Measurements from ENCODE around the gene TSACC. TPM values are rescaled to one million over a fixed set of nuclear protein-coding genes. Genes with fewer than 3 reads are reported as not detected.

Gene TSACC
- total and polyA plus RNA-seq, 10 of the 15 experiments (the other 5 are each of a cell fraction or from before 2014, with no cell fraction given): 0.25 to 2.8 (median 0.92) TPM; not detected in 4

- ATAC-seq (no peak), FAIRE-seq (no peak), DNase-seq (ENCODE audit: low read depth, low spot score) (no peak)
- ChIA-PET CTCF (interaction anchor here (0.8 to 3.2 kb wide), 4 partner anchors 10 to 283 kb away, joined by 3 to 19 read pairs (median 4); no protein-coding TSS in a partner anchor), RAD21 (ENCODE audit: unreplicated experiment) (interaction anchor here (0.6 kb wide), 1 partner anchor 69 kb away, joined by 3 read pairs; no protein-coding TSS in a partner anchor), POLR2A (no interaction called here), SMC1A (ENCODE audit: uncharacterized antibody, unreplicated experiment) (interaction anchor here (1.1 to 1.2 kb wide), 2 partner anchors 9 to 10 kb away, joined by 3 to 4 read pairs; no protein-coding TSS in a partner anchor)
- no peaks in the 10 kb centered on the region for H4K20me1 ChIP-seq (ENCODE audit: control insufficient read depth, insufficient read depth)
- no TSS peak for BruUV-seq (replicated peaks)
- no peak overlapping the region for H3K4me2 ChIP-seq (ENCODE audit: control insufficient read depth, insufficient read depth)
- H3K36me3 ChIP-seq (ENCODE audit: control insufficient read depth in 2 of 2, insufficient read depth in 2 of 2, low read length in 1 of 2): no peaks in the 10 kb centered on the region
- in situ Hi-C loops (cut with MboI) (no loop called here), intact Hi-C loops (cut with micrococcal nuclease; ENCODE audit: unreplicated experiment) (no loop called here)
- H3K27ac ChIP-seq (ENCODE audit: control insufficient read depth, insufficient read depth): no peak overlapping the region
- 71% methylated on average over 2 of the region's 2 CpGs for WGBS (ENCODE audit: insufficient coverage, insufficient replicate concordance, low lambda C conversion rate, missing lambda C conversion rate)
- TF ChIP-seq RELB (IDR thresholded peaks at IDR 0.05; ENCODE audit: low read depth) (no peak), IRF4 (IDR thresholded peaks at IDR 0.05; ENCODE audit: low read depth, low read length) (no peak), BRCA1 (IDR thresholded peaks at IDR 0.05; ENCODE audit: low read depth, low read length) (no peak), POU2F2 (IDR thresholded peaks at IDR 0.05; ENCODE audit: borderline replicate concordance, low read depth, low read length) (no peak), MAX (IDR thresholded peaks at IDR 0.05; ENCODE audit: low read depth, low read length) (no peak), SRF (IDR thresholded peaks at IDR 0.05; ENCODE audit: low read depth in 2 of 2, low read length in 2 of 2) (no peak), ELK1 (IDR thresholded peaks at IDR 0.05; ENCODE audit: low read depth, low read length) (no peak), TCF3 (IDR thresholded peaks at IDR 0.05; ENCODE audit: borderline replicate concordance, insufficient read depth, low read depth, low read length) (no peak), BACH1 (IDR thresholded peaks at IDR 0.05; ENCODE audit: borderline replicate concordance) (no peak), SIX5 (IDR thresholded peaks at IDR 0.05; ENCODE audit: low read depth, low read length, severe bottlenecking) (no peak), POLR2AphosphoS2 (IDR thresholded peaks at IDR 0.05; ENCODE audit: low read depth, low read length) (no peak), E2F4 (IDR thresholded peaks at IDR 0.05; ENCODE audit: low read depth, low read length) (no peak), SP1 (IDR thresholded peaks at IDR 0.05; ENCODE audit: low read depth, low read length) (no peak), TBL1XR1 (IDR thresholded peaks at IDR 0.05; ENCODE audit: low read depth, low read length) (no peak), SMAD1 (IDR thresholded peaks at IDR 0.05; ENCODE audit: low read depth, partially characterized antibody) (no peak), ATF7 (IDR thresholded peaks at IDR 0.05; ENCODE audit: low read depth) (no peak)
- H3K4me3 ChIP-seq: no peak overlapping the region
- no peak overlapping the region for H3K9ac ChIP-seq (ENCODE audit: control insufficient read depth, insufficient read depth, low read length)
- no peaks in the 10 kb centered on the region for H3K9me3 ChIP-seq (replicated peaks; ENCODE audit: control insufficient read depth, insufficient read depth, low read length)
- H3K27me3 ChIP-seq (replicated peaks in 1 of 2; ENCODE audit: control insufficient read depth in 2 of 2, insufficient read depth in 2 of 2, low read length in 1 of 2): no peaks in the 10 kb centered on the region; a peak in 1 of 4 replicates
- H2AFZ ChIP-seq (ENCODE audit: control insufficient read depth, low read depth, low read length): no peak overlapping the region
- H3K4me1 ChIP-seq (ENCODE audit: control insufficient read depth, insufficient read depth, low read length): no peaks in the 10 kb centered on the region
- no peaks in the 10 kb centered on the region for H3K79me2 ChIP-seq (ENCODE audit: control insufficient read depth, insufficient read depth, low read length)
Measured at GRCh38 chr1:156376146-156376545, 37.8 kb downstream of the TSACC start.

Data from GM12878 (cell line).